HepG2 (cell line): ENCODE measurements around the gene GPLD1. TPM values are rescaled to one million over a fixed set of nuclear protein-coding genes. Genes with fewer than 3 reads are reported as not detected.

Source experiments
- ATAC-seq: fragments of 200-7000 bp; cut with Tn5 transposase; 3 replicates; pipeline ENCODE4 v1.9.1; 2020; ENCODE audit warnings: mild to moderate bottlenecking, moderate library complexity
- BruUV-seq: library from RNA; stranded (reverse); fragments of 400-500 nt; replicated peaks from 2 replicates; lab custom pipeline; 2021; lab: Mats Ljungman, UMichigan
- CTCF ChIA-PET: fragments of 300-600 bp; formaldehyde crosslinking; extraction: SDS; loops from one replicate; lab custom pipeline; 2021; ENCODE audit warnings: low total read pairs, inconsistent platforms, low intra/inter-chr PET ratio; lab: Yijun Ruan, JAX
- POLR2A ChIA-PET: fragments of 350-600 bp; sonication (Branson Sonifier 250); formaldehyde crosslinking; loops from one replicate; lab custom pipeline; 2020; ENCODE audit warnings: antibody characterized with exemption, inconsistent platforms; lab: Yijun Ruan, JAX
- DNase-seq: peaks from one replicate; pipeline ENCODE4 v3.0.0-alpha.2; 2015; ENCODE audit warnings: low spot score
- FAIRE-seq: peaks from 3 replicates; lab custom pipeline; 2011; peaks lifted over from hg19 to GRCh38; lab: Jason Lieb, UNC
- H2AFZ ChIP-seq: one replicate; pipeline ENCODE4 v1.6.1; 2011; ENCODE audit warnings: low read length, inconsistent platforms
- H3K27ac ChIP-seq: fragments of 300-600 bp; 3 replicates; pipeline ENCODE4 v1.8.0; 2011; ENCODE audit warnings: mixed run types, mild to moderate bottlenecking, mixed read lengths, low read length, inconsistent platforms; ENCODE audit not compliant: insufficient read depth; ENCODE audit errors: extremely low read length
- H3K27me3 ChIP-seq, 2 experiments: fragments of 200-600 bp in 1 of 2; 2 replicates in 1 of 2; 3 replicates in 1 of 2; pipeline versions ENCODE4 v1.6.0 to v1.8.0; 2011; ENCODE audit warnings: low read length in 2 of 2, mild to moderate bottlenecking in 2 of 2, moderate library complexity in 2 of 2, inconsistent platforms in 1 of 2; ENCODE audit not compliant: insufficient read depth in 2 of 2, control insufficient read depth in 1 of 2
- H3K36me3 ChIP-seq, 2 experiments: fragments of 200-600 bp in 1 of 2; replicated peaks in 1 of 2; 2 replicates in 1 of 2; 3 replicates in 1 of 2; pipeline versions ENCODE4 v1.5.1 to v1.8.0; 2011; ENCODE audit warnings: low read length in 2 of 2, inconsistent platforms in 1 of 2; ENCODE audit not compliant: insufficient read depth in 2 of 2, control insufficient read depth in 1 of 2
- H3K4me1 ChIP-seq: 2 replicates; pipeline ENCODE4 v1.5.1; 2012; ENCODE audit warnings: low read length, inconsistent platforms; ENCODE audit not compliant: insufficient read depth
- H3K4me2 ChIP-seq: 2 replicates; pipeline ENCODE4 v1.6.0; 2011; ENCODE audit warnings: low read depth, low read length, inconsistent platforms
- H3K4me3 ChIP-seq, 3 experiments: fragments of 200-600 bp in 1 of 3; sonication (generic), shearing (Covaris generic) in 1 of 3; replicated peaks in 1 of 3; 2 replicates each; pipeline ENCODE4 v1.5.1; 2011 to 2016; ENCODE audit warnings: low read length in 3 of 3, inconsistent platforms in 2 of 3, low read depth in 2 of 3, mild to moderate bottlenecking in 2 of 3, control low read depth in 1 of 3, mixed read lengths in 1 of 3; ENCODE audit not compliant: insufficient read depth in 1 of 3
- H3K79me2 ChIP-seq: one replicate; pipeline ENCODE4 v1.6.1; 2011; ENCODE audit warnings: low read length, inconsistent platforms; ENCODE audit not compliant: insufficient read depth
- H3K9ac ChIP-seq: 2 replicates; pipeline ENCODE4 v1.6.0; 2011; ENCODE audit warnings: mild to moderate bottlenecking, low read depth, low read length, inconsistent platforms; ENCODE audit not compliant: insufficient read depth
- H3K9me3 ChIP-seq: 2 replicates; pipeline ENCODE4 v1.5.1; 2012; ENCODE audit warnings: mild to moderate bottlenecking, low read length
- H4K20me1 ChIP-seq: 2 replicates; pipeline ENCODE4 v1.6.0; 2011; ENCODE audit warnings: inconsistent platforms, mild to moderate bottlenecking, low read length, moderate library complexity; ENCODE audit not compliant: insufficient read depth
- DNMT1 ChIP-seq: sonication (generic); formaldehyde crosslinking; IDR thresholded peaks from 2 replicates; pipeline ENCODE4 v1.5.1; 2020; ENCODE audit warnings: mild to moderate bottlenecking, missing genetic modification reagents
- HNRNPL ChIP-seq: fragments of 200-400 bp; formaldehyde crosslinking; IDR thresholded peaks from 2 replicates; pipeline ENCODE4 v1.6.1; 2017; ENCODE audit warnings: mild to moderate bottlenecking, low read depth, low read length
- KLF15 ChIP-seq: sonication (generic); formaldehyde crosslinking; IDR thresholded peaks from 2 replicates; pipeline ENCODE4 v1.8.1; 2023; ENCODE audit warnings: borderline replicate concordance, mild to moderate bottlenecking, inconsistent platforms, missing genetic modification reagents, mixed read lengths
- MBNL3 ChIP-seq: fragments of 250-450 bp; sonication (Bioruptor Pico); conservative IDR thresholded peaks from 2 replicates; pipeline ENCODE4 v1.8.0; 2022; ENCODE audit warnings: mild to moderate bottlenecking, inconsistent platforms
- MYC ChIP-seq: sonication (generic); formaldehyde crosslinking; IDR thresholded peaks from 2 replicates; pipeline ENCODE4 v1.9.0; 2021; ENCODE audit warnings: missing genetic modification reagents, borderline replicate concordance
- PTBP1 ChIP-seq: fragments of 200-400 bp; formaldehyde crosslinking; IDR thresholded peaks from 2 replicates; pipeline ENCODE4 v1.6.1; 2018; ENCODE audit warnings: low read length, low read depth; ENCODE audit not compliant: poor library complexity, severe bottlenecking
- TBP ChIP-seq: sonication (generic); formaldehyde crosslinking; IDR thresholded peaks from 2 replicates; pipeline ENCODE4 v1.5.0; 2020; ENCODE audit warnings: missing genetic modification reagents
- ZC3H4 ChIP-seq: sonication (generic); formaldehyde crosslinking; IDR thresholded peaks from 2 replicates; pipeline ENCODE4 v1.4.0; 2020; ENCODE audit warnings: missing genetic modification reagents, borderline replicate concordance
- ZFAT ChIP-seq: sonication (generic); formaldehyde crosslinking; conservative IDR thresholded peaks from 2 replicates; pipeline ENCODE4 v1.8.1; 2023; ENCODE audit warnings: missing genetic modification reagents, inconsistent platforms
- ZFP90 ChIP-seq: sonication (generic); formaldehyde crosslinking; IDR thresholded peaks from 2 replicates; pipeline ENCODE4 v1.8.0; 2022; ENCODE audit warnings: missing genetic modification reagents, mild to moderate bottlenecking, inconsistent platforms, borderline replicate concordance
- ZNF224 ChIP-seq: sonication (generic); formaldehyde crosslinking; IDR thresholded peaks from 2 replicates; pipeline ENCODE4 v1.5.0; 2020; ENCODE audit warnings: mild to moderate bottlenecking, missing genetic modification reagents
- ZNF484 ChIP-seq: sonication (generic); formaldehyde crosslinking; IDR thresholded peaks from 2 replicates; pipeline ENCODE4 v1.5.1; 2020; ENCODE audit warnings: mild to moderate bottlenecking, low read depth, missing genetic modification reagents, borderline replicate concordance
- WGBS: methylation state at CpG from one replicate; pipeline ENCODE4 v1.1.6; 2017; ENCODE audit warnings: low lambda C conversion rate; 5-methylcytosine and 5-hydroxymethylcytosine counted together
- in situ Hi-C: cut with HindIII; loops from 2 replicates; pipeline ENCODE4 v1.10.0; 2017; ENCODE audit warnings: low pct_unique_long_range_greater_than_20kb; ENCODE audit not compliant: extremely low pct_ligation_motif_present
- intact Hi-C: fragments of 100-400 bp; cut with micrococcal nuclease; formaldehyde crosslinking; loops from one replicate; pipeline ENCODE4 v1.10.0; 2022; ENCODE audit not compliant: unreplicated experiment
- polyA plus RNA-seq, 8 experiments: library from polyadenylated mRNA; depleted of rRNA in 3 of 8; stranded (reverse) in 7 of 8; unstranded in 1 of 8; fragments of >200 nt; fragmentation: Illumina TruSeq in 4 of 8; extraction: Trizol in 4 of 8; gene quantifications; 2 replicates each; pipeline versions ENCODE4 v1.2.1 to v1.2.3, GENCODE V29; 2011 to 2016; ENCODE audit warnings: low read depth in 4 of 8, missing spikeins in 1 of 8, mixed read lengths in 1 of 8; ENCODE audit not compliant: insufficient read depth in 1 of 8
- total RNA-seq, 5 experiments: library from RNA; depleted of rRNA; stranded (reverse); fragments of >200 nt; fragmentation: Illumina TruSeq; extraction: Trizol; gene quantifications; 2 replicates each; pipeline ENCODE4 v1.2.3, GENCODE V29; 2016; ENCODE audit warnings: low read depth in 1 of 5
- TF ChIP-seq, protein P1 (sequence below): sonication (generic); formaldehyde crosslinking; IDR thresholded peaks from 2 replicates; pipeline ENCODE4 v1.5.1; 2020; ENCODE audit warnings: mild to moderate bottlenecking, moderate library complexity, missing genetic modification reagents
- TF ChIP-seq, protein P2 (sequence below): IDR thresholded peaks from 2 replicates; pipeline ENCODE4 v1.6.1; 2012; ENCODE audit warnings: inconsistent platforms
- TF ChIP-seq, protein P3 (sequence below), 2 experiments: sonication (generic) in 1 of 2; formaldehyde crosslinking in 1 of 2; IDR thresholded peaks; 2 replicates each; pipeline versions ENCODE4 v1.6.1 to v1.9.0; 2014 to 2022; ENCODE audit warnings: antibody characterized with exemption in 1 of 2, borderline replicate concordance in 1 of 2, inconsistent platforms in 1 of 2, low read depth in 1 of 2, missing genetic modification reagents in 1 of 2

Gene GPLD1
- total and polyA plus RNA-seq, 2 of the 13 experiments (the other 11 are each of a cell fraction or from before 2014, with no cell fraction given), result 6.2 to 7.6 TPM

DNA sequence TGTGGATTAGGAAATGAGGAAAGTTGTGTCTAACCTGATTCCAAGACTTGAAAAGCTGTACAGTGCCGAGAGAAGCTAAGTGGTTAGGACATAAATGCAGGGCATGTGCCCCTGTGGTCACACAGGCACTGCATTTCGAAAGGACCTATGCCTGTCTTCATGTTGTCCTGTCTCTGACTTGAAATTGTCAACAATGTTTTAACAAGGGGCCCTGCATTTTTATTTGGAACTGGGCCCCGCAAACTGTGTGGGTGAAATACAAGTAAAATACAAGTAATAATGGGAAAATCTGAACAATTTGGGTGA is 47.8 kb downstream of the GPLD1 start (continued):
- TF ChIP-seq PTBP1 (no peak), ZC3H4 (no peak), KLF15 (CRISPR knock-in tag) (no peak)
- TF ChIP-seq, protein P1, sequence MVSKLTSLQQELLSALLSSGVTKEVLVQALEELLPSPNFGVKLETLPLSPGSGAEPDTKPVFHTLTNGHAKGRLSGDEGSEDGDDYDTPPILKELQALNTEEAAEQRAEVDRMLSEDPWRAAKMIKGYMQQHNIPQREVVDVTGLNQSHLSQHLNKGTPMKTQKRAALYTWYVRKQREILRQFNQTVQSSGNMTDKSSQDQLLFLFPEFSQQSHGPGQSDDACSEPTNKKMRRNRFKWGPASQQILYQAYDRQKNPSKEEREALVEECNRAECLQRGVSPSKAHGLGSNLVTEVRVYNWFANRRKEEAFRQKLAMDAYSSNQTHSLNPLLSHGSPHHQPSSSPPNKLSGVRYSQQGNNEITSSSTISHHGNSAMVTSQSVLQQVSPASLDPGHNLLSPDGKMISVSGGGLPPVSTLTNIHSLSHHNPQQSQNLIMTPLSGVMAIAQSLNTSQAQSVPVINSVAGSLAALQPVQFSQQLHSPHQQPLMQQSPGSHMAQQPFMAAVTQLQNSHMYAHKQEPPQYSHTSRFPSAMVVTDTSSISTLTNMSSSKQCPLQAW, result no peak

DNA sequence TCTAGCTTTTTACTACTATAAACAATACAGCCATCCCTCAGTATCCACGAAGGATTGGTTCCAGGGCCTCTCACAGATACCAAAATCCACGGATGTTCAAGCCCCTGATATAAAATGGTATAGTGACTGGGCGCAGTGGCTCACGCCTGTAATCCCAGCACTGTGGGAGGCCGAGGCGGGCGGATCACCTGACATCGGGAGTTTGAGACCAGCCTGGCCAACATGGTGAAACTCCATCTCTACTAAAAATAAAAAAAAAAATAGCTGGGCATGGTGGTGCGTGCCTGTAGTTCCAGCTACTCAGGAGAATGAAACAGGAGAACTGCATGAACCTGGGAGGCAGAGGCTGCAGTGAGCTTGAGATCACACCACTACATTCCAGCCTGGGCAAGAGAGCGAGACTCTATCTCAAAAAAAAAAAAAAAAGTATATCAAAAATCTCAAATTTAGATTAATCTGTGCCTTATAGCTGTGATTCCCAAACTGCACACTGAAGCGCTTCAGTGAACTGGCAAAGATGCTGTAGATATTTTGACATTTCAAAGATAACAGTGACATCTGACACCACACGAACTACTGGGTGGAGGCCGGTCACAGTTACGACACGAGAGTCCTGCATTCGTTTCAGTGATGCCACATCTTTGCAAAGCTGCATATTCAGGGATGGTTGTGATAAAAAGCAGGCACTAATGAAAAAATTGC is 48.3 kb downstream of the GPLD1 start:
- in situ Hi-C loops (no loop called here), intact Hi-C loops (no loop called here)
- 82% methylated on average over 16 of the region's 16 CpGs for WGBS
- POLR2A ChIA-PET, result no interaction called here
- no TSS peak for BruUV-seq
- CTCF ChIA-PET, result no interaction called here
- H3K4me2 ChIP-seq, result no peak overlapping the region
- H3K36me3 ChIP-seq, result peaks cover 0 to 3% of the 10 kb centered on the region in 2 experiments; a peak in 1 of 5 replicates
- no peaks in the 10 kb centered on the region for H3K79me2 ChIP-seq
- no peaks in the 10 kb centered on the region for H4K20me1 ChIP-seq
- peaks cover 5% of the 10 kb centered on the region; the same call in 1 of the 2 replicates for H3K4me1 ChIP-seq
- ATAC-seq, result no peak
- no peak overlapping the region for H3K9ac ChIP-seq
- no peak for FAIRE-seq
- H3K27me3 ChIP-seq, result no peaks in the 10 kb centered on the region
- H3K9me3 ChIP-seq, result no peaks in the 10 kb centered on the region
- H3K27ac ChIP-seq, result no peak overlapping the region
- no peak overlapping the region for H3K4me3 ChIP-seq
- DNase-seq, result no peak
- H2AFZ ChIP-seq, result no peak overlapping the region
- no peak for TF ChIP-seq MBNL3 (CRISPR knock-in tag)
- no peak for TF ChIP-seq ZFP90 (CRISPR knock-in tag)
- no peak for TF ChIP-seq TBP (CRISPR knock-in tag)
- no peak for TF ChIP-seq ZNF224 (CRISPR knock-in tag)
- TF ChIP-seq ZNF484, result no peak
- TF ChIP-seq, protein P2, sequence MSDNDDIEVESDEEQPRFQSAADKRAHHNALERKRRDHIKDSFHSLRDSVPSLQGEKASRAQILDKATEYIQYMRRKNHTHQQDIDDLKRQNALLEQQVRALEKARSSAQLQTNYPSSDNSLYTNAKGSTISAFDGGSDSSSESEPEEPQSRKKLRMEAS, result no peak
- TF ChIP-seq MYC (CRISPR knock-in tag), result no peak
- TF ChIP-seq DNMT1 (CRISPR knock-in tag), result no peak
- no peak for TF ChIP-seq ZFAT (CRISPR knock-in tag)
- TF ChIP-seq, protein P3, sequence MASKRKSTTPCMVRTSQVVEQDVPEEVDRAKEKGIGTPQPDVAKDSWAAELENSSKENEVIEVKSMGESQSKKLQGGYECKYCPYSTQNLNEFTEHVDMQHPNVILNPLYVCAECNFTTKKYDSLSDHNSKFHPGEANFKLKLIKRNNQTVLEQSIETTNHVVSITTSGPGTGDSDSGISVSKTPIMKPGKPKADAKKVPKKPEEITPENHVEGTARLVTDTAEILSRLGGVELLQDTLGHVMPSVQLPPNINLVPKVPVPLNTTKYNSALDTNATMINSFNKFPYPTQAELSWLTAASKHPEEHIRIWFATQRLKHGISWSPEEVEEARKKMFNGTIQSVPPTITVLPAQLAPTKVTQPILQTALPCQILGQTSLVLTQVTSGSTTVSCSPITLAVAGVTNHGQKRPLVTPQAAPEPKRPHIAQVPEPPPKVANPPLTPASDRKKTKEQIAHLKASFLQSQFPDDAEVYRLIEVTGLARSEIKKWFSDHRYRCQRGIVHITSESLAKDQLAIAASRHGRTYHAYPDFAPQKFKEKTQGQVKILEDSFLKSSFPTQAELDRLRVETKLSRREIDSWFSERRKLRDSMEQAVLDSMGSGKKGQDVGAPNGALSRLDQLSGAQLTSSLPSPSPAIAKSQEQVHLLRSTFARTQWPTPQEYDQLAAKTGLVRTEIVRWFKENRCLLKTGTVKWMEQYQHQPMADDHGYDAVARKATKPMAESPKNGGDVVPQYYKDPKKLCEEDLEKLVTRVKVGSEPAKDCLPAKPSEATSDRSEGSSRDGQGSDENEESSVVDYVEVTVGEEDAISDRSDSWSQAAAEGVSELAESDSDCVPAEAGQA (IDR thresholded peaks at IDR 0.05; ENCODE audit: low read depth), result no peak
- TF ChIP-seq, protein P3 (CRISPR knock-in tag; IDR thresholded peaks at IDR 0.05; ENCODE audit: borderline replicate concordance), result no peak
- TF ChIP-seq HNRNPL, result no peak
